Activated gamma-delta T cell (primary cell): ENCODE results near the gene MYO16.
"Not testable (repeated sequence)": the region's sequence is repeated elsewhere in the genome, so short reads cannot be mapped to it uniquely, and the experiment has no call there.

Source experiments
- DNase-seq: peaks from one replicate; lab custom pipeline; 2025; lab: John Stamatoyannopoulos, UW

Gene MYO16

GRCh38 chr13:109199280-109199679 lies 569.9 kb downstream of the MYO16 start:
- DNase-seq: no peak

GRCh38 chr13:109200556-109200955 lies 571.1 kb downstream of the MYO16 start:
- no peak for DNase-seq

- no peak for DNase-seq
These were observed 574.2 kb downstream of the MYO16 start for GRCh38 chr13:109203587-109203986.

GRCh38 chr13:109204252-109204651 lies 574.8 kb downstream of the MYO16 start:
- no peak for DNase-seq

- no peak for DNase-seq
These were observed 575.2 kb downstream of the MYO16 start for GRCh38 chr13:109204657-109205056.

- DNase-seq: no peak
These were observed 575.9 kb downstream of the MYO16 start for GRCh38 chr13:109205315-109205714.

- no peak for DNase-seq
These were observed 577.2 kb downstream of the MYO16 start for GRCh38 chr13:109206616-109207015.

- no peak for DNase-seq
These were observed 578.2 kb downstream of the MYO16 start for GRCh38 chr13:109207622-109208021.

GRCh38 chr13:109208522-109208921 lies 579.1 kb downstream of the MYO16 start:
- no peak for DNase-seq

- no peak for DNase-seq
These were observed 580.1 kb downstream of the MYO16 start for GRCh38 chr13:109209526-109209925.

GRCh38 chr13:109211616-109212015 lies 582.2 kb downstream of the MYO16 start:
- DNase-seq: no peak

GRCh38 chr13:109212650-109213049 lies 583.2 kb downstream of the MYO16 start:
- no peak for DNase-seq

- no peak for DNase-seq
These were observed 584.3 kb downstream of the MYO16 start for GRCh38 chr13:109213714-109214113.

GRCh38 chr13:109214393-109214792 lies 585.0 kb downstream of the MYO16 start:
- no peak for DNase-seq

GRCh38 chr13:109215377-109215776 lies 586.0 kb downstream of the MYO16 start:
- DNase-seq: no peak

- DNase-seq: not testable (repeated sequence)
These were observed 588.1 kb downstream of the MYO16 start for GRCh38 chr13:109217510-109217909.

GRCh38 chr13:109220631-109221030 lies 591.2 kb downstream of the MYO16 start:
- DNase-seq: no peak

- no peak for DNase-seq
These were observed 594.6 kb downstream of the MYO16 start for GRCh38 chr13:109224033-109224432.

GRCh38 chr13:109226631-109227030 lies 597.2 kb downstream of the MYO16 start:
- DNase-seq: no peak

- DNase-seq: no peak
These were observed 598.0 kb downstream of the MYO16 start for GRCh38 chr13:109227344-109227940.

- no peak for DNase-seq
These were observed 598.8 kb downstream of the MYO16 start for GRCh38 chr13:109228211-109228610.

- no peak for DNase-seq
These were observed 602.5 kb downstream of the MYO16 start for GRCh38 chr13:109231888-109232287.

GRCh38 chr13:109233293-109233692 lies 603.9 kb downstream of the MYO16 start:
- no peak for DNase-seq

- no peak for DNase-seq
These were observed 606.5 kb downstream of the MYO16 start for GRCh38 chr13:109235901-109236300.
